GM12874 (cell line): Measurements from ENCODE around the gene RAPH1.

Source experiments
- TF ChIP-seq, protein P1 (sequence below): IDR thresholded peaks from 2 replicates; pipeline ENCODE4 v1.5.1; 2011; ENCODE audit warnings: low read depth, mild to moderate bottlenecking, control low read depth, low read length, moderate library complexity; ENCODE audit not compliant: insufficient read depth

RAPH1 gene

DNA sequence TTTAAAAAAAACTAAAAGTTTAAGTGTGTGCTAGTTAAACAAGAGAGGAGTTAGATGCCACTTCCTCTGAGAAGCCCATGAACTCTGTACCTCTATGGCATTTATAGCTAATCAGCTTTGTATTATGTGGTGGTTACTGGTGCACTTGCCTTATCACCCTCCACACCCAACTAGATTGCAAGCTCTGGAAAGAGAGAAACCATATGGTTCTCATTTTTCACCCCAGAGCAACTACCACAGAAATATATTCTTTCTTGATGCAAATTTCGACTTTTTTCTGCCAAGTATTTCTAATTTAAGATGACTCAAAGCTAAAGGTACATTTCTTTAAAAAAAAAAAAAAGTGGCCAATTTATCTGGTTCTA is 24.2 kb downstream of the RAPH1 start:
- TF ChIP-seq, protein P1, sequence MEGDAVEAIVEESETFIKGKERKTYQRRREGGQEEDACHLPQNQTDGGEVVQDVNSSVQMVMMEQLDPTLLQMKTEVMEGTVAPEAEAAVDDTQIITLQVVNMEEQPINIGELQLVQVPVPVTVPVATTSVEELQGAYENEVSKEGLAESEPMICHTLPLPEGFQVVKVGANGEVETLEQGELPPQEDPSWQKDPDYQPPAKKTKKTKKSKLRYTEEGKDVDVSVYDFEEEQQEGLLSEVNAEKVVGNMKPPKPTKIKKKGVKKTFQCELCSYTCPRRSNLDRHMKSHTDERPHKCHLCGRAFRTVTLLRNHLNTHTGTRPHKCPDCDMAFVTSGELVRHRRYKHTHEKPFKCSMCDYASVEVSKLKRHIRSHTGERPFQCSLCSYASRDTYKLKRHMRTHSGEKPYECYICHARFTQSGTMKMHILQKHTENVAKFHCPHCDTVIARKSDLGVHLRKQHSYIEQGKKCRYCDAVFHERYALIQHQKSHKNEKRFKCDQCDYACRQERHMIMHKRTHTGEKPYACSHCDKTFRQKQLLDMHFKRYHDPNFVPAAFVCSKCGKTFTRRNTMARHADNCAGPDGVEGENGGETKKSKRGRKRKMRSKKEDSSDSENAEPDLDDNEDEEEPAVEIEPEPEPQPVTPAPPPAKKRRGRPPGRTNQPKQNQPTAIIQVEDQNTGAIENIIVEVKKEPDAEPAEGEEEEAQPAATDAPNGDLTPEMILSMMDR, result no peak

DNA sequence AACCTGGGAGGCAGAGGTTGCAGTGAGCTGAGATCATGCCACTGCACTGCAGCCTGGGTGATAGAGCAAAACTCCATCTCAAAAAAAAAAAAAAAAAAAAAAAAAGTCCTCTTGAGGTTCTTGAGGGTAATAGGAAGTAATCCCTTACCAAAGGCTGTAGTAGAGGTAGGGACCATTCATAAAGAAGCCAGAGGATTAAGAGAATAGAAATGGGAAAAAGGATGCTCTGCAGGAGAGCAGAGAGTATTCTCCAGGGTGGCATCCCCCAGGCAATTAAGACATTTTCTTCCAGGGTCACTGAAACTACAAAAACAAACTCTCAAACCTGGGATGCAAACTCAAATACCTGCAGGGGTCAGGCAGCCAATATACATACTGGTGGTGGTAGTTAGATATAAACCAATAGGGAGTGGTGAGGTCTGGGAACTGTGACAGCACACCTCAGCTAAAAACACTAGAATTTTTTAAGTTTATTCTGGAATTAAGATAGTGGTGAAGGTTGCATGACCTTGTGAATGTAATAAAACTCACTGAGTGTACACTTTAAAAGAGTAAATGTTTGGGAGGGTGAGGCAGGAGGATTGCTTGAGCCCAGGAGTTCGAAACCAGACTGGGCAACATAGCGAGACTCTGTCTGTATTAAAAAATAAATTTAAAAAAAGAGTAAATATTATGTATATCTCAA is 24.7 kb downstream of the RAPH1 start:
- TF ChIP-seq, protein P1, result no peak

GRCh38 chr2:203501873-203502272 is 33.2 kb downstream of the RAPH1 start:
- TF ChIP-seq, protein P1, result no peak

GRCh38 chr2:203500951-203501350 is 34.1 kb downstream of the RAPH1 start:
- TF ChIP-seq, protein P1, result no peak

DNA sequence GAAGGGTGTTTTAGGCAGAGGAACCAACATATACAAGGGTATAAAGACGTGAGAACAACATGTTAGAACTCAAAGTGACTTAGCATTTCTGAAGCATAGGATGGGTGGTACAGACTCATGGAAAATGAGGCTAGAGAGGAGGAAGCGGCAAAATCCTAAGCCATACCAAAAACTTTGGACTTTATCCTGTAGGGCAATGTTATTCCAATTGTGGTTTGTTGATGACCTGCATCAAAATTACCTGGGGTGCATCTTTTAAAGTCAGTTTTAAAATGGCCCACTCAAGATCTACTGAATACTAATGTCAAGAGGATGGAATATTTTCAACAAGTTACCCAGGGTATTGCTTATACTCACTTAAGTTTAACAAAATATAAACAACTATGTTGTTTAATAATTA is 34.8 kb downstream of the RAPH1 start:
- TF ChIP-seq, protein P1, result no peak

- TF ChIP-seq, protein P1, result no peak
Observed at GRCh38 chr2:203498161-203498560, 36.9 kb downstream of the RAPH1 start.

DNA sequence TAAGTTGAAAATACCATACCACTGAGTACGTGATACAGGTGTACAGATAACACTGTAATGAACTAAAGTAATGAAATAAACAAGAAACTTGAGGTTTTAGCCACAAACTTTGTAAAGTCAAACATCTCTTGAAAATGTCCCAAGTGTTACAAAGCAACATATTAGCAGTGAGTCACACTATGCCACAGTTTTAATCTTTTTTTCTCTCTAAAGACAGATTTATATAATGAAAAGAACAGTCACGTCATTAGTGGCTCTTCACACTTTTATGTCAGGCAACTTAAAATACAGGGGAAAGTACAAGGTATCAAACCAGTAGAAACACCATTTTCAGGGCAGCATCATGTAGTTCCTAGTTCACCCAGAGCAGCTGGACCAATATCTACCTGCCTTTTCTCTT is 42.1 kb downstream of the RAPH1 start:
- TF ChIP-seq, protein P1, result no peak

GRCh38 chr2:203490391-203490790 is 44.7 kb downstream of the RAPH1 start:
- TF ChIP-seq, protein P1, result no peak
